ENCODE data around the gene DDA1. TPM values are rescaled to one million over a fixed set of nuclear protein-coding genes. Genes with fewer than 3 reads are reported as not detected.

DDA1 gene
- total and polyA plus RNA-seq, 9 of the 15 experiments (the other 6 are each of a cell fraction or from before 2014, with no cell fraction given) = 1.4 to 83.8 (median 33.8) TPM

DNA sequence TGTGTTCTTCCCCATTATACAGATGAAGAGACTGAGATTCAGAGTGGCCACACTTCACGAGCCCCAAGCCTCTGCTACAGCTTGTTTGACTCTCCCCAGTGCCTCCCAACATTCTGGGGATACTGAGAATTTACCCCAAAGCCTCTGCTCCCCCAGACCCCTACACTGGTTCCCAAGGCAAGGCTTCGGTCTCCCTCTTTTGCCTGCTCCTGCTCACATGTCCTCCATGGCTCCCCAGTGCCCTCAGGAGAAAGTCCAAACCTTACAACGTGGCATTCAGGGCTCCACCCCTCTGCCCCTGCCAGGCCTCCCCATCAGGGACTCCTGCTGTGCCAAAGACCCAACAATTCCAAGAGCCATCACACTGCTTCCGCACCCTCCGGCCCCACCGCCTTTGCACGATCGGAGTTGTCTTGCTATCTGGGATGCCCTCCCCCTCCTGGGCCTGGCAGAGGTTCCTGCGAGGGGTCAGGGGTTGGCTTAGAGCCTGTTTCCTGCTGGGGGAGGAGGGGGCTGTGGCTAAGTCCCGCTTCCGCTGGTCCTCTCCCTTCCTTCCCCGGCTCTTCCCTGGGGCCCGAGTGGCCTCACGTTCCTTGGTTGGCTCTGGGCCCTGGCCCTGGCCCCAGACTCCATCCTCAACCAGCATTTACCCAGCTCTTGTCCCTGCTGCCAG is 43.4 kb downstream of the DDA1 start (continued):
- TF ChIP-seq ZNF696 (CRISPR knock-in tag; conservative IDR thresholded peaks at IDR 0.05) (no peak), HMG20A (CRISPR knock-in tag; conservative IDR thresholded peaks at IDR 0.05) (no peak), NFIX (CRISPR knock-in tag; IDR thresholded peaks at IDR 0.05; ENCODE audit: low read depth) (no peak), BCOR (IDR thresholded peaks at IDR 0.05) (peak; percentile 55), ZC3H8 (IDR thresholded peaks at IDR 0.05) (no peak), MCM5 (IDR thresholded peaks at IDR 0.05; ENCODE audit: low read depth) (no peak), PRDM10 (IDR thresholded peaks at IDR 0.05; ENCODE audit: partially characterized antibody) (no peak), RBM25 (IDR thresholded peaks at IDR 0.05; ENCODE audit: low read depth, low read length, severe bottlenecking) (peak; percentile 32), TEAD4 (IDR thresholded peaks at IDR 0.05; ENCODE audit: low read length) (no peak), TEAD4 (CRISPR knock-in tag; IDR thresholded peaks at IDR 0.05; ENCODE audit: borderline replicate concordance) (no peak), MTA2 (IDR thresholded peaks at IDR 0.05; ENCODE audit: low read depth) (no peak), KAT7 (CRISPR knock-in tag; IDR thresholded peaks at IDR 0.05; ENCODE audit: borderline replicate concordance) (no peak), MYC (IDR thresholded peaks at IDR 0.05; ENCODE audit: low read depth, low read length) (no peak), MYC (CRISPR knock-in tag; IDR thresholded peaks at IDR 0.05; ENCODE audit: borderline replicate concordance, low read depth) (no peak), POLR2AphosphoS2 (IDR thresholded peaks at IDR 0.05; ENCODE audit: low read length) (no peak), USF2 (CRISPR knock-in tag; IDR thresholded peaks at IDR 0.05) (no peak), HDGF (IDR thresholded peaks at IDR 0.05) (no peak), ZNF717 (CRISPR knock-in tag; IDR thresholded peaks at IDR 0.05) (no peak), TCF7 (IDR thresholded peaks at IDR 0.05; ENCODE audit: borderline replicate concordance) (no peak), GABPA (tag; conservative IDR thresholded peaks at IDR 0.05; ENCODE audit: low read depth) (peak; percentile 82), CREM (IDR thresholded peaks at IDR 0.05; ENCODE audit: low read depth) (no peak), CBX1 (IDR thresholded peaks at IDR 0.05; ENCODE audit: low read depth) (no peak)
- TF ChIP-seq, protein P1, sequence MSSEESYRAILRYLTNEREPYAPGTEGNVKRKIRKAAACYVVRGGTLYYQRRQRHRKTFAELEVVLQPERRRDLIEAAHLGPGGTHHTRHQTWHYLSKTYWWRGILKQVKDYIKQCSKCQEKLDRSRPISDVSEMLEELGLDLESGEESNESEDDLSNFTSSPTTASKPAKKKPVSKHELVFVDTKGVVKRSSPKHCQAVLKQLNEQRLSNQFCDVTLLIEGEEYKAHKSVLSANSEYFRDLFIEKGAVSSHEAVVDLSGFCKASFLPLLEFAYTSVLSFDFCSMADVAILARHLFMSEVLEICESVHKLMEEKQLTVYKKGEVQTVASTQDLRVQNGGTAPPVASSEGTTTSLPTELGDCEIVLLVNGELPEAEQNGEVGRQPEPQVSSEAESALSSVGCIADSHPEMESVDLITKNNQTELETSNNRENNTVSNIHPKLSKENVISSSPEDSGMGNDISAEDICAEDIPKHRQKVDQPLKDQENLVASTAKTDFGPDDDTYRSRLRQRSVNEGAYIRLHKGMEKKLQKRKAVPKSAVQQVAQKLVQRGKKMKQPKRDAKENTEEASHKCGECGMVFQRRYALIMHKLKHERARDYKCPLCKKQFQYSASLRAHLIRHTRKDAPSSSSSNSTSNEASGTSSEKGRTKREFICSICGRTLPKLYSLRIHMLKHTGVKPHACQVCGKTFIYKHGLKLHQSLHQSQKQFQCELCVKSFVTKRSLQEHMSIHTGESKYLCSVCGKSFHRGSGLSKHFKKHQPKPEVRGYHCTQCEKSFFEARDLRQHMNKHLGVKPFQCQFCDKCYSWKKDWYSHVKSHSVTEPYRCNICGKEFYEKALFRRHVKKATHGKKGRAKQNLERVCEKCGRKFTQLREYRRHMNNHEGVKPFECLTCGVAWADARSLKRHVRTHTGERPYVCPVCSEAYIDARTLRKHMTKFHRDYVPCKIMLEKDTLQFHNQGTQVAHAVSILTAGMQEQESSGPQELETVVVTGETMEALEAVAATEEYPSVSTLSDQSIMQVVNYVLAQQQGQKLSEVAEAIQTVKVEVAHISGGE (CRISPR knock-in tag; IDR thresholded peaks at IDR 0.05) = peak in 2 of 3 experiments; percentile 54 to 67; a peak in 1 of 6 replicates

Measured in K562 (cell line).